SK-N-MC (cell line): ENCODE results near the gene CDC37.
A peak's percentile ranks its signal among the peaks of the same experiment; 100 is the strongest.
"Not testable (repeated sequence)": the region's sequence is repeated elsewhere in the genome, so short reads cannot be mapped to it uniquely, and the experiment has no call there.

Source experiments
- DNase-seq: peaks from one replicate; pipeline ENCODE4 v3.0.0-alpha.2; 2011; ENCODE audit warnings: low read depth, low spot score
- H3K27ac ChIP-seq: fragments of 200-600 bp; sonication (generic); 2 replicates; pipeline ENCODE4 v1.5.1; 2016; ENCODE audit warnings: mixed run types
- H3K36me3 ChIP-seq: fragments of 200-600 bp; sonication (generic); 2 replicates; pipeline ENCODE4 v1.6.1; 2017; ENCODE audit warnings: antibody characterized with exemption, low read length, mixed read lengths; ENCODE audit not compliant: insufficient read depth
- H3K4me3 ChIP-seq: fragments of 200-600 bp; sonication (generic); 2 replicates; pipeline ENCODE4 v1.5.1; 2016
- H3K9ac ChIP-seq: fragments of 200-600 bp; sonication (generic); 2 replicates; pipeline ENCODE4 v1.8.0; 2017; ENCODE audit warnings: mixed run types, mixed read lengths; ENCODE audit not compliant: insufficient read length
- H3K9me3 ChIP-seq: fragments of 200-600 bp; sonication (generic); 2 replicates; pipeline ENCODE4 v1.6.1; 2017; ENCODE audit warnings: low read depth, mild to moderate bottlenecking, antibody characterized with exemption, low read length, moderate library complexity, mixed read lengths
- EZH2 ChIP-seq: fragments of 200-600 bp; sonication (generic); IDR thresholded peaks from one replicate; pipeline ENCODE4 v1.6.1; 2017; ENCODE audit warnings: antibody characterized with exemption
- FOXP2 ChIP-seq: optimal IDR thresholded peaks from 2 replicates; pipeline ENCODE3; 2011; ENCODE audit warnings: mild to moderate bottlenecking, moderate library complexity; ENCODE audit not compliant: insufficient read depth; ENCODE audit errors: extremely low read length, control extremely low read depth
- POLR2AphosphoS5 ChIP-seq: IDR thresholded peaks from 2 replicates; pipeline ENCODE4 v1.6.1; 2012; ENCODE audit warnings: mild to moderate bottlenecking, low read depth, low read length, borderline replicate concordance

Gene CDC37

GRCh38 chr19:10392120-10392519, 11.2 kb downstream of the CDC37 start:
- Histone ChIP-seq H3K36me3 (peaks cover 45% of the 10 kb centered on the region; the same call in 1 of the 2 replicates), H3K4me3 (no peak overlapping the region), H3K9me3 (no peaks in the 10 kb centered on the region), H3K27ac (no peak overlapping the region), H3K9ac (no peak overlapping the region)
- TF ChIP-seq FOXP2, result no peak
- TF ChIP-seq EZH2, result no peak
- TF ChIP-seq POLR2AphosphoS5, result no peak
- DNase-seq, result no peak

GRCh38 chr19:10390652-10391286, 12.6 kb downstream of the CDC37 start:
- no peak overlapping the region for H3K27ac ChIP-seq
- TF ChIP-seq POLR2AphosphoS5, result 0 out of 2 replicates have a peak, but pooled peaks have one; percentile 25
- no peak for TF ChIP-seq FOXP2
- peaks cover 40% of the 10 kb centered on the region; the same call in 1 of the 2 replicates for H3K36me3 ChIP-seq
- no peaks in the 10 kb centered on the region for H3K9me3 ChIP-seq
- H3K4me3 ChIP-seq, result no peak overlapping the region
- no peak for DNase-seq
- no peak overlapping the region for H3K9ac ChIP-seq

DNA sequence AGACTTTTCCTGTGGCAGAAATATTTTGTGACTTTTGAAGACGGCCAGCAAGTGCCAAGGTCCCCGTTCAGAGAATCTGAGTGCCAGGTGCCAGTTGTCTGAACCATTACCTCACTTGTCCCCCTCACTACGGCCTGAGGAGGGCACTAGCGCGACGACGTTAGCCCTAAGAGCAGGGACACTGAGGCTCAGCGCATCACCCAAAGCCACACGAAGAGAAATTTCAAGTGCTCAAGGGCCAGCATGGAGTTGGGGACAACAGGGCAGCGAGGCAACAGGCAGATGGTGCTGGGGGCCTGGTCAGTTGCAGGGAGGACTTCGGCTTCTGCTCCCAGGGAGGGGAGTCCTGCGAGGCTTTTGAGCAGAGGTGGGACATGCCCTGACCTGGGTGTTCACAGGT, 13.5 kb downstream of the CDC37 start:
- no peak for TF ChIP-seq FOXP2
- TF ChIP-seq POLR2AphosphoS5, result peak; percentile 27; the same call in 1 of the 2 replicates
- no peak for TF ChIP-seq EZH2
- peaks cover 34% of the 10 kb centered on the region; the same call in 1 of the 2 replicates for H3K36me3 ChIP-seq
- no peak overlapping the region for H3K9ac ChIP-seq
- H3K9me3 ChIP-seq, result no peaks in the 10 kb centered on the region
- H3K4me3 ChIP-seq, result no peak overlapping the region
- no peak overlapping the region for H3K27ac ChIP-seq
- no peak for DNase-seq

- TF ChIP-seq EZH2 (no peak), FOXP2 (no peak), POLR2AphosphoS5 (peak; percentile 55)
- Histone ChIP-seq H3K9me3 (no peaks in the 10 kb centered on the region), H3K9ac (no peak overlapping the region), H3K27ac (no peak overlapping the region), H3K4me3 (no peak overlapping the region), H3K36me3 (peaks cover 29% of the 10 kb centered on the region; the same call in 1 of the 2 replicates)
- DNase-seq, result peak; percentile 81
Observed at GRCh38 chr19:10388957-10389356, 14.4 kb downstream of the CDC37 start.

GRCh38 chr19:10384580-10384979, 18.8 kb downstream of the CDC37 start:
- TF ChIP-seq EZH2 (no peak), POLR2AphosphoS5 (no peak), FOXP2 (no peak)
- DNase-seq, result no peak
- Histone ChIP-seq H3K4me3 (no peak overlapping the region), H3K27ac (no peak overlapping the region), H3K36me3 (no peaks in the 10 kb centered on the region), H3K9ac (no peak overlapping the region), H3K9me3 (no peaks in the 10 kb centered on the region)

DNA sequence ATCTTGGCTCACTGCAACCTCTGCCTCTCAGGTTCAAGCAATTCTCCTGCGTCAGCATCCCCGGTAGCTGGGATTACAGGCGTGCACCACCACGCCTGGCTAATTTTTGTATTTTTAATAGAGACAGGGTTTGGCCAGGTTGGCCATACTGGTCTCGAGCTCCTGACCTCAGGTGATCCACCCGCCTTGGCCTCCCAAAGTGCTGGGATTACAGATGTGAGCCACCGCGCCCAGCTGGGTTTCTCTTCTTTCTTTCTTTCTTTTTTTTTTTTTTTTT, 20.2 kb downstream of the CDC37 start:
- H3K36me3 ChIP-seq, result not testable (repeated sequence)

DNA sequence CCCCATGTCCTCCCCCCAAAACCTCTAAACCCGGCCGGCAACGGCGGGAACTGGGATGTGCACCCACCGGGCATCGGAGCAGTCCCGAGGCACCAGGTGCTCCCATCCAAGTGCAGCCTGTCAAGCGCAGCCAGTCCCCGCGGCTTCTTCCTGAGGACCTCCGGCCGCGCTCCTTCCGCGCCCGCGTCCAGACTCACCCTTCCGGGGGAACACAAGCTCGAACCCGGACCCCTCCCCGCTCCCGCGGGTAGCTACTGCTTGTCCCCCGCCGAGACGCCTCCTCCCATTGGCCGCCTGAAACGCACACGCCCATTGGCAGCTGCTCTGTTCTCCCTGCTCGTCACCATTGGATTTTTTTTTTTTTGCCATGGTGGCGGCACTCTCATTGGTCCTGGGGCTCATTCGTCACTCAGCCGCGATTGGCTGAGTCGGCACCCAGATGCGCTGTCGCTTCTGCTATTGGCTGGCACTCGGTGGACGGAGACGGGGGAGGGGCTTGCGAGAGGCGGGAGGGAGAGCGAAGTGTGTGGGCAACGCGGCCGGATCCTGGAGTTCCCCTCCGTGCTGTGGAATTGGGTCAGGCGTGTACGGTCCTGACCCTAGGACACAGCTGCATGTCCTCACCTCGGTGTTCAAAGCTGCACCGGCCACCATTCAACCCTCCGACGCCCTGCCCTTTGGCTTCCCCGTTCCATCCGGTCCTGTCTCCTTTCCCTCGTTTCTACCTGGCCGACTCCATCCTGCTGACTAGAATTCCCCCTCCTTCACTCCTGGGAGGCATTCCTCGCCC, 22.8 kb downstream of the CDC37 start, which contains the start of gene TYK2:
Gene TYK2, minus strand, starts transcription at position 260 of the 790 bp plus-strand sequence. CDS start 2,166 bp downstream, outside the sequence.
- TF ChIP-seq FOXP2 (no peak), EZH2 (no peak), POLR2AphosphoS5 (peak; percentile 91)
- Histone ChIP-seq H3K9me3 (no peaks in the 10 kb centered on the region), H3K27ac (peak within 1 kb of the TSS; percentile 37), H3K36me3 (peaks cover 3% of the 10 kb centered on the region; the same call in 1 of the 2 replicates), H3K4me3 (peak within 1 kb of the TSS; percentile 95), H3K9ac (peak within 1 kb of the TSS; percentile 87)
- DNase-seq, result peak; percentile 89

More for the DNA sequence above, 20.2 kb downstream of the CDC37 start:
- not testable (repeated sequence) for H3K27ac ChIP-seq, H3K9me3 ChIP-seq, H3K4me3 ChIP-seq, H3K9ac ChIP-seq, DNase-seq

DNA sequence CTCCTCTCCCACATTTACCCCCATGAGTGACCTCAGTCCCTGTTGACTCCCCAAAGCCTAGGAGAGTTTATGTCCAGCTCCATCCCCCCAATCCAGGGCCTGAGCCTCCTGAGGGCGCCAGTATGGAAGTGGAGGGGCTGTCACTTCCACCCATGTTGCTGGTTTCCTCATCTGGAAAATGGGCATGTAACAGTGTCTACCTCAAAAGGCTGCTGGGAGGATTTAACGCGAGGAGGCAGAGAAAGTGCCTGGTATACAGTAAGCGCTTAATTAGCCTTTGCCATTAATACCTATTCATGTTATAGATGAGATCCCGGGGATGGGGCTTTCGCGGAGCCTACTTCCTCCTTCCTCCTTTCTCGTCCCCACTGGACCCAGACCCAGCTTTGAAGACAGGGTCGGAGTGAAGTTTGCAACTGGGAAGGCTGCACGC, 23.4 kb downstream of the CDC37 start:
- no peaks in the 10 kb centered on the region for H3K9me3 ChIP-seq
- H3K36me3 ChIP-seq, result peaks cover 3% of the 10 kb centered on the region; the same call in 1 of the 2 replicates
- no peak for TF ChIP-seq POLR2AphosphoS5
- peak overlapping the region; percentile 95 for H3K4me3 ChIP-seq
- peak overlapping the region; percentile 87 for H3K9ac ChIP-seq
- H3K27ac ChIP-seq, result peak overlapping the region; percentile 16; the same call in 1 of the 2 replicates
- DNase-seq, result no peak

- Histone ChIP-seq H3K36me3 (peaks cover 3% of the 10 kb centered on the region; the same call in 1 of the 2 replicates), H3K9me3 (no peaks in the 10 kb centered on the region), H3K9ac (no peak overlapping the region), H3K27ac (no peak overlapping the region), H3K4me3 (no peak overlapping the region)
- no peak for DNase-seq
- TF ChIP-seq FOXP2, result no peak
- TF ChIP-seq EZH2, result no peak
- no peak for TF ChIP-seq POLR2AphosphoS5
Observed at GRCh38 chr19:10378124-10378523, 25.2 kb downstream of the CDC37 start.

- not testable (repeated sequence) for DNase-seq, H3K4me3 ChIP-seq, H3K9me3 ChIP-seq, H3K36me3 ChIP-seq, H3K9ac ChIP-seq, H3K27ac ChIP-seq
Observed at GRCh38 chr19:10377140-10377640, 26.2 kb downstream of the CDC37 start.
